ENCODE measurements around the gene NUCKS1. TPM values are rescaled to one million over a fixed set of nuclear protein-coding genes. Genes with fewer than 3 reads are reported as not detected.
A peak's percentile ranks its signal among the peaks of the same experiment; 100 is the strongest.

Gene NUCKS1
- total RNA-seq, 1 donor from 2014 or later: 340 TPM

DNA sequence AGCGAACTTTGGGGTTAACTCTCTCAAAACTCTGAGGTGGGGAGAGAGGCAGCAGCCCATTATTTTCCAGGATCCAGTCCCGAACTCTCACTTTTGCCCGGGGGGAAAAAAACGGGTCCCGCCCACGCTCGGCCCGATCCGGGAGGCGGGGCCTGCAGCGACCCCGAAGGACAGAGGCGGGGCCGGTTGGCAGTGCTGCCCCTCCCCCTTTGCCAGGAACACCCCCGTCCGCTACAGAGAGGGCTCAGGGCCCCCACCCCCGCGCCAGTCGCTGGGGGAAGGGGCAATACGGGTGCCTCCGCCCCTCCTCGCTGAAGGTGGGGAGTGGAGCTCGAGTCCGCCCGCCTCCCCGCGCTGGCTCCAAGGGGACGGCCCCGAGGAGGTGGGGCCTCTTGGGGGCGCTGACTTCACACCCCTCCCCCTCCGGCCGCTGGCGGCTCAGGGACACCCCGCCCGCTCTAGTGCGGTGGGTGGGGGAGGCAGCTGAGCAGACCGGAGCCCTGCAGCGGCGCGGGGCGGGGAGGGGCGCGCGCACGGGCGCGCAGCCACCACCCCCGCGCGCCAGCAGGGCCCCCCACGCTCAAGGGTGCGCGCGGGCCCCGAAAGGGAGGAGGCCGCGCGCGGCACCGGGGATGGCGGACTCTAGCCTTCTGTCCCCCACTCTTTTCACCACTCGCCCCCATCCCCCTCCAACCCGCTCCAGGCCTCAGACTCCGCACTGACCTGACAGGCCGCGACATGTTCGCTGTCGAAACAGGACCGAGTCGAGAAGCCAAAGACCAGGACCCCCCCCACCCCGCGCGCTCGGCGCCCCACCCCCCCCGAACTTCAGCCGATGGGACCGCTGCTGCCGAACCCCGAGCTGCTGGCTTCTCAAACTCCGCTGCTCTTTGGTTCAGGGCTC lies 496 bp downstream of the NUCKS1 start:
- Mint-ChIP-seq H3K27ac (peak overlapping the region; percentile 99), H3K27me3 (peaks cover 5% of the 10 kb centered on the region), H3K9me3 (no peaks in the 10 kb centered on the region), H3K36me3 (peaks cover 11% of the 10 kb centered on the region), H3K4me1 (ENCODE audit: unreplicated experiment) (peaks cover 18% of the 10 kb centered on the region), H3K4me3 (peak overlapping the region; percentile 100)
- TF ChIP-seq, protein P1, sequence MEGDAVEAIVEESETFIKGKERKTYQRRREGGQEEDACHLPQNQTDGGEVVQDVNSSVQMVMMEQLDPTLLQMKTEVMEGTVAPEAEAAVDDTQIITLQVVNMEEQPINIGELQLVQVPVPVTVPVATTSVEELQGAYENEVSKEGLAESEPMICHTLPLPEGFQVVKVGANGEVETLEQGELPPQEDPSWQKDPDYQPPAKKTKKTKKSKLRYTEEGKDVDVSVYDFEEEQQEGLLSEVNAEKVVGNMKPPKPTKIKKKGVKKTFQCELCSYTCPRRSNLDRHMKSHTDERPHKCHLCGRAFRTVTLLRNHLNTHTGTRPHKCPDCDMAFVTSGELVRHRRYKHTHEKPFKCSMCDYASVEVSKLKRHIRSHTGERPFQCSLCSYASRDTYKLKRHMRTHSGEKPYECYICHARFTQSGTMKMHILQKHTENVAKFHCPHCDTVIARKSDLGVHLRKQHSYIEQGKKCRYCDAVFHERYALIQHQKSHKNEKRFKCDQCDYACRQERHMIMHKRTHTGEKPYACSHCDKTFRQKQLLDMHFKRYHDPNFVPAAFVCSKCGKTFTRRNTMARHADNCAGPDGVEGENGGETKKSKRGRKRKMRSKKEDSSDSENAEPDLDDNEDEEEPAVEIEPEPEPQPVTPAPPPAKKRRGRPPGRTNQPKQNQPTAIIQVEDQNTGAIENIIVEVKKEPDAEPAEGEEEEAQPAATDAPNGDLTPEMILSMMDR (conservative IDR thresholded peaks at IDR 0.05): no peak
- DNase-seq (ENCODE audit: extremely low spot score, unreplicated experiment): peak; percentile 97

DNA sequence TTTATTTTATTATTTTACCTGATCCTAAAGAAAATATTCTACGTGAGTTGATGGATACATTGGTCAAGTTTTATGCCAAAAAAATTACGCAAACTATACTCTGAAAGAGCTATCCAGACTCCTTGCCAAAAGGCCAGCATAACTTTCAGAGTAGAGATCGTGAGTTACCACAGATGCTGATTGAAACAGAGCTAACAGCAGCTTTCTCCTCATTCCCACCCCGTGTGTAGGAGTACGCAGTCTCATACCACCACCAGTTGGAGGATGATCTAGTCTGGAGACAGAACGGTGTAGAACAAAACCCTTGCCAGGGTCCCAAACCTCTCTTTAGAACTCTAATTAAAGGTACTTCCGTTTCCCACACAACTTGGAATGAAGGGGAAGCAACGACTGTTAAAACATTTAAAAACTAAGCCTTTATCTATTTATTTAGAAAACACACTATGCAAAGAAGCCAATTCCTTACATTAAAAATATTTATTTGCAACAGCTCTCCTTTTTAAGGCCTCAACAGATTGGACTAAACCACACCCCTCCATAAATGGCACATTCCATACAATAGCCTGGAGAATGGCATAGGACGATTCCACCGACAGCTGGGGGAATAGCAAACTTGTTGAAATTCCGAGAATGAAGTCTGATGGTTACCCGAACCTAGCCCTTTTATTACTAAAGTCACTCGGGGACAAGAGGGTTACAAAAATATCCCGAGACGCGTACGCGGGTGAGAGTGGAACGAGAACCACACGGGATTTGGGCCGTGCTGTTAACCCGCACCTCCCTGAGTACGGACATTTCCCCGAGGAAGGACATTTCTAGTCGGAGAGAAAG lies 1.4 kb downstream of the NUCKS1 start:
- Mint-ChIP-seq H3K36me3 (peaks cover 16% of the 10 kb centered on the region), H3K4me1 (ENCODE audit: unreplicated experiment) (peaks cover 23% of the 10 kb centered on the region), H3K4me3 (peak overlapping the region; percentile 100), H3K27me3 (peaks cover 5% of the 10 kb centered on the region), H3K9me3 (no peaks in the 10 kb centered on the region), H3K27ac (peak overlapping the region; percentile 99)
- TF ChIP-seq, protein P1 (conservative IDR thresholded peaks at IDR 0.05): no peak
- no peak for DNase-seq (ENCODE audit: extremely low spot score, unreplicated experiment)

DNA sequence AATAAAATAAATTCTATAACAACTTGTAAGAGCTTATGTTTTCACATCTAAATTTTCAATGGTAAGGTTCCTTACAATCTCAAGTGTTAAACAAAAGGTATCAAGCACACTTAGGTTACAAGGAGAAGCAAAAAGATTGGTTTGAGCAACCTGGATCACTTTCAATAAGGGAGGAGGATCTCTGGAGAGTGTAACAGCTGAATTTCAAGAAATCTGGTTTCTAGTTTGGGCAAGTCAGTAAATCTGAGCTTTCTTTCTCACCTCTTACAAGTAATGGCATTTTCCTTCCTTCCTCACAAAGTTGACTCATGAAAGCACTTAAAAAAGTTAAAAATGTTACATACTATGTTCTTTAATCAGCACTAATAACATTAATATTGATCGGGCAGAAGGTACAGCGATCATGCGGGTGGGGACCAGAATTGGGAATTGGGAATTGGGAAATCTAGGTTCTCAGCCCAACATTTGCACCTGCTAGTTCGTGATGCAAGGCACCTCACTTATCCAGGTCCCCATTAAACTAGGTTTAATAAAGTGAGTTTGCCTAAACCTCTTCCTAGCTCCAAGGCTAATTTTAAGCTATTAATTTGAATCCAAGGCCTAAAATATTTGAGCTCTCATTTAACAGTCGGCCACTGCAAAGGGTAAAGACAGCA lies 3.1 kb downstream of the NUCKS1 start:
- TF ChIP-seq, protein P1 (conservative IDR thresholded peaks at IDR 0.05): no peak
- peak overlapping the region; percentile 24 for H3K27ac Mint-ChIP-seq
- H3K4me1 Mint-ChIP-seq (ENCODE audit: unreplicated experiment): peaks cover 23% of the 10 kb centered on the region

DNA sequence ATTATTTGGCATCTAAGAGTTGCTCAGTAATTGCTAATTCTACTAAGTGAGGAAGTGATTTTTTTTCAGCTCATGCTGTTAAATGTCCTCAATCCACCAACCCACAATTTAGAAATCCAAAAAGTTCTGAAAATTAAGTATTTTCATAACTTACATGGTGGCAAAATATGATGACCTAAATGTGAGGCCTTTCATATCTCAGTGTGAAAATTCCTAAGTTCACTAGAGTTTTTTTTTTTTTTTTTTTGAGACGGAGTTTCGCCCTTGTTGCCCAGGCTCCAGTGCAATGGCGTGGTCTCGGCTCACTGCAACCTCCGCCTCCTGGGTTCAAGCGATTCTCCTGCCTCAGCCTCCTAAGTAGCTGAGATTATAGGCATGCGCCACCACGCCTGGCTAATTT lies 5.6 kb downstream of the NUCKS1 start:
- Mint-ChIP-seq H3K4me1 (ENCODE audit: unreplicated experiment) (peaks cover 23% of the 10 kb centered on the region), H3K27me3 (no peaks in the 10 kb centered on the region), H3K36me3 (peaks cover 21% of the 10 kb centered on the region), H3K4me3 (no peak overlapping the region), H3K27ac (no peak overlapping the region), H3K9me3 (no peaks in the 10 kb centered on the region)
- TF ChIP-seq, protein P1 (conservative IDR thresholded peaks at IDR 0.05): no peak
- DNase-seq (ENCODE audit: extremely low spot score, unreplicated experiment): no peak

More for the DNA sequence above, 3.1 kb downstream of the NUCKS1 start:
- DNase-seq (ENCODE audit: extremely low spot score, unreplicated experiment): no peak
- Mint-ChIP-seq H3K4me3 (peak overlapping the region; percentile 78), H3K36me3 (peaks cover 20% of the 10 kb centered on the region), H3K27me3 (peaks cover 5% of the 10 kb centered on the region), H3K9me3 (no peaks in the 10 kb centered on the region)

DNA sequence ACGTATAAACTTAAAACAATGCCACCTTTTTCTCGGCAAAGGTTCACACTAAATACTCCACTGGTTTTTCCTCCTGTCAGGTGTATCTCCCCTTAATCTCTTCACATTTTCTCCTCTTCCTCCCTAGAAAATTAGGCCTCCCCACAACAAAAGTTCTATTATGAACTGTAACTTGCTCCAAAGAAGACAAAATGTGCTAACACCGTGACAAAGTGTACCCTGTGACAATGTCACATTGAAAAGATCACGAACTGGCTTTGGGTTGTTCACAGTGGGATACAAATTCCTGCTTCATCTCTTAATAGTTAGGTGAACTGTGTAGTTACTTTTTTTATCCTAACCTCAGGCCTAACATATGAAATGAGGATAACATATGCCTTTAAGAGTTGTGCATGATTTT lies 6.0 kb downstream of the NUCKS1 start:
- no peak overlapping the region for H3K4me3 Mint-ChIP-seq
- H3K4me1 Mint-ChIP-seq (ENCODE audit: unreplicated experiment): peaks cover 26% of the 10 kb centered on the region
- no peak overlapping the region for H3K27ac Mint-ChIP-seq
- H3K27me3 Mint-ChIP-seq: no peaks in the 10 kb centered on the region
- no peaks in the 10 kb centered on the region for H3K9me3 Mint-ChIP-seq
- DNase-seq (ENCODE audit: extremely low spot score, unreplicated experiment): no peak
- TF ChIP-seq, protein P1 (conservative IDR thresholded peaks at IDR 0.05): no peak
- peaks cover 24% of the 10 kb centered on the region for H3K36me3 Mint-ChIP-seq

Data from type B pancreatic cell (in vitro differentiated cells).